PC-9 (cell line): ENCODE results near the gene SSBP2. TPM values are rescaled to one million over a fixed set of nuclear protein-coding genes. Genes with fewer than 3 reads are reported as not detected.

Experiments used
- BruUV-seq: library from RNA; stranded (reverse); fragments of 400-500 nt; replicated peaks from 2 replicates; lab custom pipeline; 2021; lab: Mats Ljungman, UMichigan
- CTCF ChIA-PET: fragments of 300-600 bp; sonication (Branson Sonifier 250); formaldehyde crosslinking; loops from one replicate; lab custom pipeline; 2022; ENCODE audit warnings: antibody characterized with exemption; lab: Charles Lee
- POLR2A ChIA-PET: fragments of 300-600 bp; sonication (Branson Sonifier 250); formaldehyde crosslinking; loops from one replicate; lab custom pipeline; 2022; ENCODE audit warnings: antibody characterized with exemption; ENCODE audit not compliant: unreplicated experiment; lab: Charles Lee
- DNase-seq, 2 experiments: peaks; one replicate each; pipeline versions ENCODE4 v3.0.0 to v3.0.0-alpha.2; 2015 to 2022; ENCODE audit warnings: mixed read lengths in 1 of 2
- H2AFZ ChIP-seq: fragments of 200-600 bp; sonication (generic); 2 replicates; pipeline ENCODE4 v1.8.1; 2017; ENCODE audit warnings: antibody characterized with exemption
- H3F3A ChIP-seq: fragments of 200-600 bp; sonication (generic); 2 replicates; pipeline ENCODE4 v1.8.1; 2017; ENCODE audit warnings: antibody characterized with exemption, mild to moderate bottlenecking, low read depth; ENCODE audit not compliant: insufficient read depth
- H3K27ac ChIP-seq: fragments of 200-600 bp; sonication (generic); 2 replicates; pipeline ENCODE4 v1.6.1; 2016; ENCODE audit warnings: mixed run types
- H3K27me3 ChIP-seq: fragments of 200-600 bp; sonication (generic); 2 replicates; pipeline ENCODE4 v1.6.1; 2016; ENCODE audit warnings: low read depth, mixed run types; ENCODE audit not compliant: insufficient read depth
- H3K36me3 ChIP-seq: fragments of 200-600 bp; sonication (generic); 2 replicates; pipeline ENCODE4 v1.6.1; 2016; ENCODE audit warnings: low read depth, mixed run types
- H3K4me1 ChIP-seq: fragments of 200-600 bp; sonication (generic); replicated peaks from 2 replicates; pipeline ENCODE4 v1.6.1; 2016; ENCODE audit warnings: mixed run types; ENCODE audit not compliant: insufficient read depth
- H3K4me2 ChIP-seq: fragments of 200-600 bp; sonication (generic); 2 replicates; pipeline ENCODE4 v1.6.1; 2017; ENCODE audit warnings: mixed run types
- H3K4me3 ChIP-seq: fragments of 200-600 bp; sonication (generic); 2 replicates; pipeline ENCODE4 v1.6.1; 2016; ENCODE audit warnings: mixed run types
- H3K79me2 ChIP-seq: fragments of 200-600 bp; sonication (generic); 2 replicates; pipeline ENCODE4 v1.6.1; 2017; ENCODE audit warnings: low read depth, mixed run types
- H3K9me2 ChIP-seq: fragments of 200-600 bp; sonication (generic); 2 replicates; pipeline ENCODE4 v1.8.1; 2017; ENCODE audit warnings: mild to moderate bottlenecking; ENCODE audit not compliant: insufficient read depth
- H3K9me3 ChIP-seq: fragments of 200-600 bp; sonication (generic); 2 replicates; pipeline ENCODE4 v1.8.1; 2016; ENCODE audit warnings: low read depth; ENCODE audit not compliant: insufficient read depth
- H4K20me1 ChIP-seq: fragments of 200-600 bp; sonication (generic); 2 replicates; pipeline ENCODE4 v1.8.1; 2017; ENCODE audit not compliant: insufficient read depth
- EZH2 ChIP-seq: fragments of 200-600 bp; sonication (generic); IDR thresholded peaks from 2 replicates; pipeline ENCODE4 v1.8.0; 2017; ENCODE audit warnings: antibody characterized with exemption, low read depth
- intact Hi-C: fragments of 100-400 bp; cut with micrococcal nuclease; formaldehyde crosslinking; loops from one replicate; pipeline ENCODE4 v1.10.0; 2022; ENCODE audit not compliant: unreplicated experiment
- total RNA-seq: library from RNA; stranded (reverse); gene quantifications from 2 replicates; pipeline ENCODE4 v1.2.3, GENCODE V29; 2021
- TF ChIP-seq, protein P1 (sequence below): fragments of 200-600 bp; sonication (generic); conservative IDR thresholded peaks from 2 replicates; pipeline ENCODE4 v1.6.1; 2017; ENCODE audit warnings: mixed run types, antibody characterized with exemption, mild to moderate bottlenecking, moderate library complexity

The SSBP2 gene
- total RNA-seq, 1 experiment from 2014 or later = 6.4 TPM

DNA sequence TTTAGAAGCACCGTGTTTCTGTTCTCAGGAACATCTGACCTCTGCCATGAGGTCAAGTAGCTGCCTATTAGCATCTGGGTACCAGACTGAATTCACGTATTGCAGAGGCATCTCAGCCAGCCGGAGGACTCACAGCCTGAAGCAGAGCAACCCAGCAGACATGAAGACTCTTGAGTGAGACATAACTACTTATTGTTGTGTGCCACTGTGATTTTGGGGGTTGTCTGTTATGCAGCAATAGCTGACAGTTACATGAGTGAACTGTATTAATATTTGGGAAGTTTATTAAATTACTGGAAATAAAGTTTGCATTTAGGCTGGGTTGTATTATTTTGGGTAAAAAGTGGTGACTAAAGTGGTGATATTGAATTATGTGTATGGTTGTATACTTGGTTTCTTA lies 355.6 kb downstream of the SSBP2 start:
- no peaks in the 10 kb centered on the region for H3K27me3 ChIP-seq
- H3K36me3 ChIP-seq = no peaks in the 10 kb centered on the region
- no TSS peak for BruUV-seq
- no peak overlapping the region for H2AFZ ChIP-seq
- no peak overlapping the region for H3K4me2 ChIP-seq
- no peak overlapping the region for H3K27ac ChIP-seq
- no peaks in the 10 kb centered on the region for H3K9me3 ChIP-seq
- H3K4me1 ChIP-seq = no peaks in the 10 kb centered on the region
- no peak for DNase-seq
- no peaks in the 10 kb centered on the region for H3F3A ChIP-seq
- intact Hi-C loops = no loop called here
- POLR2A ChIA-PET = interaction anchor here (0.6 kb wide), 1 partner anchor 76 kb away, joined by 7 read pairs; no protein-coding TSS in a partner anchor
- CTCF ChIA-PET = no interaction called here
- TF ChIP-seq EZH2 = no peak
- TF ChIP-seq, protein P1, sequence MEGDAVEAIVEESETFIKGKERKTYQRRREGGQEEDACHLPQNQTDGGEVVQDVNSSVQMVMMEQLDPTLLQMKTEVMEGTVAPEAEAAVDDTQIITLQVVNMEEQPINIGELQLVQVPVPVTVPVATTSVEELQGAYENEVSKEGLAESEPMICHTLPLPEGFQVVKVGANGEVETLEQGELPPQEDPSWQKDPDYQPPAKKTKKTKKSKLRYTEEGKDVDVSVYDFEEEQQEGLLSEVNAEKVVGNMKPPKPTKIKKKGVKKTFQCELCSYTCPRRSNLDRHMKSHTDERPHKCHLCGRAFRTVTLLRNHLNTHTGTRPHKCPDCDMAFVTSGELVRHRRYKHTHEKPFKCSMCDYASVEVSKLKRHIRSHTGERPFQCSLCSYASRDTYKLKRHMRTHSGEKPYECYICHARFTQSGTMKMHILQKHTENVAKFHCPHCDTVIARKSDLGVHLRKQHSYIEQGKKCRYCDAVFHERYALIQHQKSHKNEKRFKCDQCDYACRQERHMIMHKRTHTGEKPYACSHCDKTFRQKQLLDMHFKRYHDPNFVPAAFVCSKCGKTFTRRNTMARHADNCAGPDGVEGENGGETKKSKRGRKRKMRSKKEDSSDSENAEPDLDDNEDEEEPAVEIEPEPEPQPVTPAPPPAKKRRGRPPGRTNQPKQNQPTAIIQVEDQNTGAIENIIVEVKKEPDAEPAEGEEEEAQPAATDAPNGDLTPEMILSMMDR = no peak
- H3K4me3 ChIP-seq = no peak overlapping the region
- no peaks in the 10 kb centered on the region for H4K20me1 ChIP-seq
- no peaks in the 10 kb centered on the region for H3K79me2 ChIP-seq
- no peaks in the 10 kb centered on the region for H3K9me2 ChIP-seq

DNA sequence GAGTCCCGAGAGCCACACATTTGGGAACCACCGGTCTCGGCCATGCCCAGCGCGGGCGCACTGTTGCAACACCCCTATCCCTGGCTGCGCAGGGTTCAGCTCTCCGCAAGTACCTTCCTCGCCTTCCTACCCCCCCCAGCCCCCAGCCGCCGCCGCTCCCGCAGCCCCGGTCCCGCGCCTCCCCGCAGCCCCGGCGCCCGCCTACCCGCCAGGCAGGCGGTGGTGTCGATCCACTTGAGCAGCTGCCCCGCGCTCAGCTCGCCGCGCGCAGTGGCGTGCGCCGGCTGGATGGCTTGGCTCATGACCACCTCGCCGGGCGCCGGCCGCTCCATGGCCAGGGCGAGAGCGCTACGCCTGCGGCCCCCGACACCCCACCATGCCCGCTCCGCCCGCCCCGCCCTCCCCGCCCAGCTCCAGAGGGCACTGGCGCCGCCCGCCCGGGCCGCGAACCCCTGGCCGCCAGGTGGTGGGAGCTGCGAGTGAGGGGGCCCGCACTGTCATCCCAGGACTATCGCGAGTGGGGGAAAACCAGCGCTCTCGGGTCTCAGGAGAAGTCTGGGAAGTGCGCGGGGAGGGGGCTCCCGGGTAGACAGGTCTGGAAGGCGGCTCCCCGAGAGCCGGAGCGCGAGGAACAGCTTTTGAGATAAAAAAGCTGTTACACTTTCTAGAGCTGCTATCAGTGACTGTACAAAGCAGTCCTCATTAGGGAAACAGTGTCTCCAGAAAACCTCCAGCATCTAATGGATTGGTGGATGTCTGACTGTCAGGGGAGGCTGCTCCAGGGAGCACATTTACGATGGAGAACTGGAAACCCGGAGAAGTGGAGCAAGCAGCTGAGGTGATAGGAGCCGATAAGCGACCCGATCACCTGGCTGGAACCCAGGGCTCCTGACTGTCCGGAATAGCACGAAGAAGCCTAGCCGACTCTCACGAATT lies 356.8 kb downstream of the SSBP2 start, which contains the start of gene ACOT12:
TSS of gene ACOT12 (minus strand) at position 352 of the 936 bp plus-strand sequence. CDS start at position 332, 20 bp downstream.
- no peak within 1 kb of the TSS for H2AFZ ChIP-seq
- POLR2A ChIA-PET = no interaction called here
- CTCF ChIA-PET = no interaction called here

DNA sequence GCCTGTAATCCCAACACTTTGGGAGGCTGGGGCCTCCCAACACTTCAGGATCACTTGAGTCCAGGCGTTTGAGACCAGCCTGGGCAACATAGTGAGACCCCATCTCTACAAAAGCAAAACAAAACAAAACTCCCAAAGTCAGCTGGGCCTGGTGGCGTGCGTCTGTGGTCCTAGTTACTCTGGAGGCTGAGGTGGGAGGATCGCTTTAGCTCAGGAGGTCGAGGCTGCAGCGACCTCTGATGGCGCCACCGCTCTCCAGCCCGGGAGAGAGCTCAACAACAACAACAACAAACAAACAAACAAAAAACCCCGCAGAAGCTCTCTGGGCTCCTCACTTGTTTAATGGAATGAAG lies 357.5 kb downstream of the SSBP2 start:
- Histone ChIP-seq H3K4me2 (no peak overlapping the region), H3K9me2 (no peaks in the 10 kb centered on the region), H3K36me3 (no peaks in the 10 kb centered on the region), H3K79me2 (no peaks in the 10 kb centered on the region), H3K9me3 (no peaks in the 10 kb centered on the region), H3K4me3 (no peak overlapping the region), H3F3A (no peaks in the 10 kb centered on the region), H4K20me1 (no peaks in the 10 kb centered on the region), H3K27ac (no peak overlapping the region), H3K27me3 (no peaks in the 10 kb centered on the region), H3K4me1 (no peaks in the 10 kb centered on the region), H2AFZ (no peak overlapping the region)
- intact Hi-C loops = no loop called here
- no peak for DNase-seq
- ChIA-PET POLR2A (no interaction called here), CTCF (no interaction called here)
- no peak for TF ChIP-seq EZH2
- TF ChIP-seq, protein P1 = no peak
- no TSS peak for BruUV-seq

More for the DNA sequence above, 356.8 kb downstream of the SSBP2 start, which contains the start of gene ACOT12:
- DNase-seq = no peak
- intact Hi-C loops = no loop called here
- H3K4me1 ChIP-seq = no peaks in the 10 kb centered on the region
- no TSS peak for BruUV-seq
- H3K36me3 ChIP-seq = no peaks in the 10 kb centered on the region
- no peaks in the 10 kb centered on the region for H3K9me2 ChIP-seq
- no peaks in the 10 kb centered on the region for H3K79me2 ChIP-seq
- H3F3A ChIP-seq = no peaks in the 10 kb centered on the region
- H3K4me3 ChIP-seq = no peak within 1 kb of the TSS
- no peaks in the 10 kb centered on the region for H4K20me1 ChIP-seq
- H3K4me2 ChIP-seq = no peak within 1 kb of the TSS
- no peaks in the 10 kb centered on the region for H3K27me3 ChIP-seq
- no peaks in the 10 kb centered on the region for H3K9me3 ChIP-seq
- TF ChIP-seq EZH2 = no peak
- TF ChIP-seq, protein P1 = no peak
- H3K27ac ChIP-seq = no peak within 1 kb of the TSS
